SK-N-SH (cell line): ENCODE measurements around the gene PHACTR4. TPM values are rescaled to one million over a fixed set of nuclear protein-coding genes. Genes with fewer than 3 reads are reported as not detected.

Experiments used
- CTCF ChIA-PET: fragments of 300-600, 350-600 bp; formaldehyde crosslinking; extraction: SDS; loops from one replicate; lab custom pipeline; 2021; lab: Yijun Ruan, JAX
- POLR2A ChIA-PET: fragments of 350-600 bp; sonication (Branson Sonifier 250); formaldehyde crosslinking; extraction: SDS; loops from one replicate; lab custom pipeline; 2020; ENCODE audit warnings: antibody characterized with exemption, inconsistent platforms; lab: Yijun Ruan, JAX
- DNase-seq: peaks from one replicate; pipeline ENCODE4 v3.0.0; 2012
- H2AFZ ChIP-seq: fragments of 200-600 bp; sonication (generic); 2 replicates; pipeline ENCODE4 v1.8.1; 2016; ENCODE audit warnings: antibody characterized with exemption, mild to moderate bottlenecking, low read depth
- H3F3A ChIP-seq: fragments of 200-600 bp; sonication (generic); replicated peaks from 2 replicates; pipeline ENCODE3; 2016; ENCODE audit warnings: antibody characterized with exemption, mild to moderate bottlenecking; ENCODE audit not compliant: insufficient read depth
- H3K27ac ChIP-seq, 2 experiments: fragments of 200-500 bp in 1 of 2; fragments of 200-600 bp in 1 of 2; sonication (Bioruptor generic) in 1 of 2; sonication (generic), shearing (Covaris generic) in 1 of 2; 2 replicates each; pipeline versions ENCODE4 v1.5.1 to v1.6.1; 2014 to 2016; ENCODE audit warnings: low read depth in 2 of 2, inconsistent platforms in 1 of 2, low read length in 1 of 2, mild to moderate bottlenecking in 1 of 2, mixed read lengths in 1 of 2
- H3K27me3 ChIP-seq: fragments of 200-600 bp; sonication (generic), shearing (Covaris generic); 2 replicates; pipeline ENCODE4 v1.6.1; 2016; ENCODE audit warnings: mixed run types; ENCODE audit not compliant: insufficient read depth
- H3K36me3 ChIP-seq, 2 experiments: fragments of 200-500 bp in 1 of 2; fragments of 200-600 bp in 1 of 2; sonication (Bioruptor generic) in 1 of 2; sonication (generic) in 1 of 2; replicated peaks in 1 of 2; 2 replicates each; pipeline versions ENCODE3 to v1.5.1; 2014 to 2016; ENCODE audit warnings: low read length in 1 of 2, mild to moderate bottlenecking in 1 of 2; ENCODE audit not compliant: insufficient read depth in 2 of 2, control insufficient read depth in 1 of 2
- H3K4me1 ChIP-seq, 2 experiments: fragments of 200-500 bp in 1 of 2; fragments of 200-600 bp in 1 of 2; sonication (Bioruptor generic) in 1 of 2; sonication (generic), shearing (Covaris generic) in 1 of 2; 2 replicates each; pipeline versions ENCODE4 v1.5.1 to v1.6.1; 2014 to 2016; ENCODE audit warnings: low read depth in 1 of 2, low read length in 1 of 2, mixed run types in 1 of 2; ENCODE audit not compliant: insufficient read depth in 2 of 2, control insufficient read depth in 1 of 2
- H3K4me2 ChIP-seq: fragments of 200-600 bp; sonication (generic), shearing (Covaris generic); 2 replicates; pipeline ENCODE4 v1.6.1; 2017; ENCODE audit warnings: mixed run types
- H3K4me3 ChIP-seq, 2 experiments: fragments of 200-500 bp in 1 of 2; fragments of 200-600 bp in 1 of 2; sonication (Bioruptor generic) in 1 of 2; sonication (generic), shearing (Covaris generic) in 1 of 2; 2 replicates each; pipeline versions ENCODE4 v1.5.1 to v1.8.1; 2014 to 2016; ENCODE audit warnings: low read depth in 2 of 2, inconsistent platforms in 1 of 2, low read length in 1 of 2, mild to moderate bottlenecking in 1 of 2, mixed read lengths in 1 of 2, moderate library complexity in 1 of 2
- H3K79me2 ChIP-seq: fragments of 200-600 bp; sonication (generic); 2 replicates; pipeline ENCODE4 v1.8.1; 2017; ENCODE audit warnings: mild to moderate bottlenecking; ENCODE audit not compliant: insufficient read depth
- H3K9ac ChIP-seq: fragments of 200-600 bp; sonication (generic); 2 replicates; pipeline ENCODE4 v1.6.1; 2017; ENCODE audit warnings: mixed run types
- H3K9me2 ChIP-seq: fragments of 200-600 bp; sonication (generic); 2 replicates; pipeline ENCODE4 v1.6.1; 2017; ENCODE audit warnings: mixed run types
- H3K9me3 ChIP-seq: fragments of 200-600 bp; sonication (generic); 2 replicates; pipeline ENCODE4 v1.6.1; 2017; ENCODE audit warnings: mixed run types, mild to moderate bottlenecking, moderate library complexity
- H4K20me1 ChIP-seq: fragments of 200-600 bp; sonication (generic); 2 replicates; pipeline ENCODE4 v1.6.1; 2017; ENCODE audit warnings: mild to moderate bottlenecking, mixed run types; ENCODE audit not compliant: insufficient read depth
- ELF1 ChIP-seq: IDR thresholded peaks from 2 replicates; pipeline ENCODE4 v1.4.0; 2012
- FOSL2 ChIP-seq: IDR thresholded peaks from 2 replicates; pipeline ENCODE4 v1.4.0; 2012; ENCODE audit warnings: low read depth, mild to moderate bottlenecking, moderate library complexity, borderline replicate concordance
- FOXJ3 ChIP-seq: sonication (generic); formaldehyde crosslinking; IDR thresholded peaks from 2 replicates; pipeline ENCODE4 v1.5.1; 2020; ENCODE audit warnings: mild to moderate bottlenecking, missing genetic modification reagents
- JUND ChIP-seq: IDR thresholded peaks from 2 replicates; pipeline ENCODE4 v1.4.0; 2012
- MEF2A ChIP-seq: IDR thresholded peaks from 2 replicates; pipeline ENCODE4 v1.4.0; 2012; ENCODE audit warnings: low read depth, borderline replicate concordance
- MXI1 ChIP-seq: IDR thresholded peaks from 2 replicates; pipeline ENCODE4 v1.6.1; 2012; ENCODE audit warnings: mild to moderate bottlenecking, low read depth, low read length, improper control_type of control experiment
- NFIC ChIP-seq: IDR thresholded peaks from 2 replicates; pipeline ENCODE4 v1.4.0; 2012; ENCODE audit warnings: borderline replicate concordance
- POLR2AphosphoS5 ChIP-seq: IDR thresholded peaks from 2 replicates; pipeline ENCODE4 v1.6.1; 2012; ENCODE audit warnings: low read depth, low read length
- RAD21 ChIP-seq: IDR thresholded peaks from 2 replicates; pipeline ENCODE4 v1.6.1; 2012; ENCODE audit warnings: mild to moderate bottlenecking, low read length
- RCOR1 ChIP-seq: fragments of 150-350 bp; IDR thresholded peaks from 2 replicates; pipeline ENCODE4 v1.6.1; 2017; ENCODE audit warnings: antibody characterized with exemption, low read length
- RFX5 ChIP-seq: IDR thresholded peaks from 2 replicates; pipeline ENCODE4 v1.6.1; 2012; ENCODE audit warnings: mild to moderate bottlenecking, improper control_type of control experiment, low read length
- RXRA ChIP-seq: IDR thresholded peaks from 2 replicates; pipeline ENCODE4 v1.4.0; 2012; ENCODE audit warnings: low read depth, mild to moderate bottlenecking, borderline replicate concordance
- SIN3A ChIP-seq: IDR thresholded peaks from 2 replicates; pipeline ENCODE4 v1.6.1; 2012; ENCODE audit warnings: low read depth, mild to moderate bottlenecking, low read length, moderate library complexity, borderline replicate concordance
- TEAD4 ChIP-seq: IDR thresholded peaks from 2 replicates; pipeline ENCODE4 v1.4.0; 2012; ENCODE audit warnings: mild to moderate bottlenecking, borderline replicate concordance; ENCODE audit not compliant: insufficient read depth
- WGBS: methylation state at CpG from one replicate; pipeline ENCODE4 v1.1.6; 2017; ENCODE audit warnings: low lambda C conversion rate; 5-methylcytosine and 5-hydroxymethylcytosine counted together
- polyA plus RNA-seq, 3 experiments: library from polyadenylated mRNA; depleted of rRNA; stranded (reverse); fragments of >200 nt; gene quantifications; 2 replicates each; pipeline ENCODE4 v1.2.3, GENCODE V29; 2012
- TF ChIP-seq, protein P1 (sequence below): IDR thresholded peaks from 2 replicates; pipeline ENCODE4 v1.4.0; 2012; ENCODE audit warnings: low read depth, borderline replicate concordance
- TF ChIP-seq, protein P2 (sequence below): fragments of 150-350 bp; IDR thresholded peaks from 2 replicates; pipeline ENCODE4 v1.6.1; 2017; ENCODE audit warnings: antibody characterized with exemption, low read length, low read depth, borderline replicate concordance
- TF ChIP-seq, protein P3 (sequence below): fragments of 150-350 bp; IDR thresholded peaks from 2 replicates; pipeline ENCODE4 v1.6.1; 2016; ENCODE audit warnings: mild to moderate bottlenecking, low read depth, low read length
- TF ChIP-seq, protein P4 (sequence below): IDR thresholded peaks from 2 replicates; pipeline ENCODE4; 2012
- TF ChIP-seq, protein P5 (sequence below): IDR thresholded peaks from 2 replicates; pipeline ENCODE4 v1.6.1; 2012; ENCODE audit warnings: mild to moderate bottlenecking, low read depth, low read length, moderate library complexity

The PHACTR4 gene
- polyA plus RNA-seq, 1 of the 3 experiments (the other 2 are of a cell fraction): 9.8 TPM

DNA sequence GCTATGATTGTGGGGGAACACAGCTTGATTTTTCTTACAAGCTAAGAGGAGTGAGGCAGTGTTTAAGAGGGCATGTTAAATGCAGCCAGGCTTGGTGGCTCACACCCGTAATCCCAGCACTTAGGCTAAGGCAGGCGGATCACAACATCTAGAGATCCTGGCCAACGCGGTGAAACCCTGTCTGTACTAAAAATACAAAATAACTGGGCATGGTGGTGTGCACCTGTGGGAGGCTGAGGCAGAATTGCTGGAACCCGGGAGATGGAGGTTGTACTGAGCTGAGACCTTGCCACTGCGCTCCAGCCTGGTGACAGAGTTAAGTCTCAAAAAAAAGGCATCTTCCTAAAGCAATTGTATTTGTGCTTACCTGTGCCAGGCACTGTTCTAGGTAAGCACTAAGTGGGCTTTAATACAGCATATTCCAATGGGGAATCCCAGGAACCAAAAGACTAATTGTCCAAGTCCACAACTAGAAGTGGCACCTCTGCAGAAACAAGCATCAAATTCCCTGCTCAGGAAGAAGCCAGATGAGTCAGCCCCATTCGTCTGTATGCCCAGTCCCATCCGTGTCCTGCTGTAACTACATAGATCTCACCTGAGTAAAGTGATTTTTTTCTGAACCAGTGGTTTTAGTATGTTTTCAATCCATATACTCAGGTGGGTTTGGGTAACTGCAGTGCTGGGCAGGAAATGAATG is 140.9 kb downstream of the PHACTR4 start (continued):
- no peak for TF ChIP-seq TEAD4
- TF ChIP-seq FOXJ3 (CRISPR knock-in tag): no peak
- 0 out of 2 replicates have a peak, but pooled peaks have one; percentile 4 for TF ChIP-seq RXRA

DNA sequence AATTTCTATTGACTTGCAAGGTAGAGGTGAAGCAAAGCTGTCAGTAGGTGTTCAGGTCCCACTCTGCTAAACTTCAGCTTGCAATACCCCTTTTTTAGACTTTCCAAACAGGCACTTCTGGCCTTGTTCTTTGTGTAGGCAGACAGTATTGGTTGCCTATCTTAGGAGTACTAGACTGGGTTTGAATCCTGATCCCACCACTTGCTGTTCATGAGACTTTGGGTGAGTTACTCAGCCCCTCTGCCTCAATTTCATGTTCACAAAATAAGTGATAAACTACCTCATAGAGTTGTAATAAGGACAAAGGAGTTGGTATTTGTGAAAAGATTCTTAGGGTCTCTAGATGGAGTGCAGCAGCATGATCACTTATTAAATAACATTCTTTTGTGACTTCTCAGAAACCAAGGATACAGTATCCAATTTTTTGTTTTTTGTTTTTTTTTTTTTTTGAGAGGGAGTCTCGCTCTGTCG is 141.5 kb downstream of the PHACTR4 start:
- no peaks in the 10 kb centered on the region for H3K9me2 ChIP-seq
- POLR2A ChIA-PET: interaction anchor here (0.8 to 2.6 kb wide), 4 partner anchors 42 to 98 kb away, joined by 3 to 14 read pairs (median 3); no protein-coding TSS in a partner anchor
- DNase-seq: no peak
- no peak overlapping the region for H3K4me3 ChIP-seq
- H3K27me3 ChIP-seq: no peaks in the 10 kb centered on the region
- CTCF ChIA-PET: interaction anchor here (0.5 kb wide), 1 partner anchor 91 kb away, joined by 3 read pairs; no protein-coding TSS in a partner anchor
- peak overlapping the region; percentile 34 to 75 for H3K27ac ChIP-seq
- WGBS: 95% methylated on average over 2 of the region's 2 CpGs
- no peak for TF ChIP-seq RCOR1
- TF ChIP-seq RFX5: no peak
- TF ChIP-seq FOXJ3 (CRISPR knock-in tag): no peak
- TF ChIP-seq, protein P1, sequence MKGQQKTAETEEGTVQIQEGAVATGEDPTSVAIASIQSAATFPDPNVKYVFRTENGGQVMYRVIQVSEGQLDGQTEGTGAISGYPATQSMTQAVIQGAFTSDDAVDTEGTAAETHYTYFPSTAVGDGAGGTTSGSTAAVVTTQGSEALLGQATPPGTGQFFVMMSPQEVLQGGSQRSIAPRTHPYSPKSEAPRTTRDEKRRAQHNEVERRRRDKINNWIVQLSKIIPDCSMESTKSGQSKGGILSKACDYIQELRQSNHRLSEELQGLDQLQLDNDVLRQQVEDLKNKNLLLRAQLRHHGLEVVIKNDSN: no peak
- TF ChIP-seq FOSL2: 0 out of 2 replicates have a peak, but pooled peaks have one; percentile 0
- no peak for TF ChIP-seq NFIC
- TF ChIP-seq, protein P2, sequence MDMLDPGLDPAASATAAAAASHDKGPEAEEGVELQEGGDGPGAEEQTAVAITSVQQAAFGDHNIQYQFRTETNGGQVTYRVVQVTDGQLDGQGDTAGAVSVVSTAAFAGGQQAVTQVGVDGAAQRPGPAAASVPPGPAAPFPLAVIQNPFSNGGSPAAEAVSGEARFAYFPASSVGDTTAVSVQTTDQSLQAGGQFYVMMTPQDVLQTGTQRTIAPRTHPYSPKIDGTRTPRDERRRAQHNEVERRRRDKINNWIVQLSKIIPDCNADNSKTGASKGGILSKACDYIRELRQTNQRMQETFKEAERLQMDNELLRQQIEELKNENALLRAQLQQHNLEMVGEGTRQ: no peak
- no peak for TF ChIP-seq RXRA
- TF ChIP-seq MXI1: no peak
- peak; percentile 80 for TF ChIP-seq POLR2AphosphoS5
- TF ChIP-seq MEF2A: no peak
- TF ChIP-seq, protein P3, sequence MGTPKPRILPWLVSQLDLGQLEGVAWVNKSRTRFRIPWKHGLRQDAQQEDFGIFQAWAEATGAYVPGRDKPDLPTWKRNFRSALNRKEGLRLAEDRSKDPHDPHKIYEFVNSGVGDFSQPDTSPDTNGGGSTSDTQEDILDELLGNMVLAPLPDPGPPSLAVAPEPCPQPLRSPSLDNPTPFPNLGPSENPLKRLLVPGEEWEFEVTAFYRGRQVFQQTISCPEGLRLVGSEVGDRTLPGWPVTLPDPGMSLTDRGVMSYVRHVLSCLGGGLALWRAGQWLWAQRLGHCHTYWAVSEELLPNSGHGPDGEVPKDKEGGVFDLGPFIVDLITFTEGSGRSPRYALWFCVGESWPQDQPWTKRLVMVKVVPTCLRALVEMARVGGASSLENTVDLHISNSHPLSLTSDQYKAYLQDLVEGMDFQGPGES: no peak
- no peak for TF ChIP-seq RAD21
- TF ChIP-seq, protein P4, sequence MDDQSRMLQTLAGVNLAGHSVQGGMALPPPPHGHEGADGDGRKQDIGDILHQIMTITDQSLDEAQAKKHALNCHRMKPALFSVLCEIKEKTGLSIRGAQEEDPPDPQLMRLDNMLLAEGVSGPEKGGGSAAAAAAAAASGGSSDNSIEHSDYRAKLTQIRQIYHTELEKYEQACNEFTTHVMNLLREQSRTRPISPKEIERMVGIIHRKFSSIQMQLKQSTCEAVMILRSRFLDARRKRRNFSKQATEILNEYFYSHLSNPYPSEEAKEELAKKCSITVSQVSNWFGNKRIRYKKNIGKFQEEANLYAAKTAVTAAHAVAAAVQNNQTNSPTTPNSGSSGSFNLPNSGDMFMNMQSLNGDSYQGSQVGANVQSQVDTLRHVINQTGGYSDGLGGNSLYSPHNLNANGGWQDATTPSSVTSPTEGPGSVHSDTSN: no peak
- TF ChIP-seq ELF1: no peak
- TF ChIP-seq SIN3A: peak; percentile 88
- no peak for TF ChIP-seq JUND
- TF ChIP-seq, protein P5, sequence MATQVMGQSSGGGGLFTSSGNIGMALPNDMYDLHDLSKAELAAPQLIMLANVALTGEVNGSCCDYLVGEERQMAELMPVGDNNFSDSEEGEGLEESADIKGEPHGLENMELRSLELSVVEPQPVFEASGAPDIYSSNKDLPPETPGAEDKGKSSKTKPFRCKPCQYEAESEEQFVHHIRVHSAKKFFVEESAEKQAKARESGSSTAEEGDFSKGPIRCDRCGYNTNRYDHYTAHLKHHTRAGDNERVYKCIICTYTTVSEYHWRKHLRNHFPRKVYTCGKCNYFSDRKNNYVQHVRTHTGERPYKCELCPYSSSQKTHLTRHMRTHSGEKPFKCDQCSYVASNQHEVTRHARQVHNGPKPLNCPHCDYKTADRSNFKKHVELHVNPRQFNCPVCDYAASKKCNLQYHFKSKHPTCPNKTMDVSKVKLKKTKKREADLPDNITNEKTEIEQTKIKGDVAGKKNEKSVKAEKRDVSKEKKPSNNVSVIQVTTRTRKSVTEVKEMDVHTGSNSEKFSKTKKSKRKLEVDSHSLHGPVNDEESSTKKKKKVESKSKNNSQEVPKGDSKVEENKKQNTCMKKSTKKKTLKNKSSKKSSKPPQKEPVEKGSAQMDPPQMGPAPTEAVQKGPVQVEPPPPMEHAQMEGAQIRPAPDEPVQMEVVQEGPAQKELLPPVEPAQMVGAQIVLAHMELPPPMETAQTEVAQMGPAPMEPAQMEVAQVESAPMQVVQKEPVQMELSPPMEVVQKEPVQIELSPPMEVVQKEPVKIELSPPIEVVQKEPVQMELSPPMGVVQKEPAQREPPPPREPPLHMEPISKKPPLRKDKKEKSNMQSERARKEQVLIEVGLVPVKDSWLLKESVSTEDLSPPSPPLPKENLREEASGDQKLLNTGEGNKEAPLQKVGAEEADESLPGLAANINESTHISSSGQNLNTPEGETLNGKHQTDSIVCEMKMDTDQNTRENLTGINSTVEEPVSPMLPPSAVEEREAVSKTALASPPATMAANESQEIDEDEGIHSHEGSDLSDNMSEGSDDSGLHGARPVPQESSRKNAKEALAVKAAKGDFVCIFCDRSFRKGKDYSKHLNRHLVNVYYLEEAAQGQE: no peak
- H3K9me3 ChIP-seq: no peaks in the 10 kb centered on the region
- no peak overlapping the region for H2AFZ ChIP-seq
- peaks cover 88% of the 10 kb centered on the region for H4K20me1 ChIP-seq
- peak overlapping the region; percentile 88 for H3K4me2 ChIP-seq
- 0 out of 2 replicates have a peak overlapping the region, but pooled peaks have one; percentile 6 for H3K9ac ChIP-seq
- peaks cover 100% of the 10 kb centered on the region for H3F3A ChIP-seq
- H3K79me2 ChIP-seq: peaks cover 38% of the 10 kb centered on the region
- H3K4me1 ChIP-seq: peaks cover 18 to 20% of the 10 kb centered on the region in 2 experiments; a peak in 3 of 4 replicates
- H3K36me3 ChIP-seq: peaks cover 44 to 78% of the 10 kb centered on the region in 2 experiments
